Panc1 (cell line): Measurements from ENCODE around the gene SIK3. TPM values are rescaled to one million over a fixed set of nuclear protein-coding genes. Genes with fewer than 3 reads are reported as not detected.

Experiments
- ATAC-seq: fragments of 200-7000 bp; cut with Tn5 transposase; 2 replicates; pipeline ENCODE4 v1.9.1; 2020; ENCODE audit warnings: mild to moderate bottlenecking, moderate library complexity
- BruUV-seq: library from RNA; stranded (reverse); fragments of 400-500 nt; replicated peaks from 2 replicates; lab custom pipeline; 2021; lab: Mats Ljungman, UMichigan
- CTCF ChIA-PET: fragments of 300-600 bp; sonication (Branson Sonifier 250); formaldehyde crosslinking; loops from one replicate; lab custom pipeline; 2022; ENCODE audit warnings: antibody characterized with exemption; lab: Charles Lee
- POLR2A ChIA-PET: fragments of 300-600 bp; sonication (Branson Sonifier 250); formaldehyde crosslinking; loops from one replicate; lab custom pipeline; 2022; ENCODE audit warnings: antibody characterized with exemption; lab: Charles Lee
- DNase-seq: peaks from one replicate; pipeline ENCODE4 v3.0.0-alpha.2; 2010; ENCODE audit warnings: low read depth, low spot score
- H3K27ac ChIP-seq: 2 replicates; pipeline ENCODE4 v1.5.1; 2011; ENCODE audit warnings: mild to moderate bottlenecking, low read length, inconsistent platforms
- H3K27me3 ChIP-seq: fragments of 200-500 bp; sonication (Bioruptor generic); 2 replicates; pipeline ENCODE4 v1.6.0; 2014; ENCODE audit warnings: low read length, inconsistent platforms; ENCODE audit not compliant: control insufficient read depth, insufficient read depth
- H3K36me3 ChIP-seq: fragments of 200-500 bp; sonication (Bioruptor generic); 2 replicates; pipeline ENCODE4 v1.5.1; 2014; ENCODE audit warnings: inconsistent platforms, mild to moderate bottlenecking, low read length, moderate library complexity; ENCODE audit not compliant: control insufficient read depth, insufficient read depth
- H3K4me1 ChIP-seq: 2 replicates; pipeline ENCODE4 v1.5.1; 2011; ENCODE audit warnings: inconsistent platforms, mild to moderate bottlenecking, low read length, moderate library complexity; ENCODE audit not compliant: control insufficient read depth, insufficient read depth
- H3K4me3 ChIP-seq, 2 experiments: 2 replicates each; pipeline ENCODE4 v1.5.1; 2011 to 2012; ENCODE audit warnings: low read depth in 2 of 2, low read length in 2 of 2, mild to moderate bottlenecking in 2 of 2, inconsistent platforms in 1 of 2, moderate library complexity in 1 of 2
- H3K9me3 ChIP-seq: fragments of 200-500 bp; sonication (Bioruptor generic); 2 replicates; pipeline ENCODE4 v1.5.1; 2014; ENCODE audit warnings: low read depth, mild to moderate bottlenecking, inconsistent platforms, low read length, moderate library complexity; ENCODE audit not compliant: control insufficient read depth, insufficient read depth
- POLR2AphosphoS5 ChIP-seq: IDR thresholded peaks from 2 replicates; pipeline ENCODE4 v1.6.1; 2012; ENCODE audit warnings: mild to moderate bottlenecking, low read depth, low read length, moderate library complexity
- SIN3A ChIP-seq: IDR thresholded peaks from 2 replicates; pipeline ENCODE4 v1.6.1; 2012; ENCODE audit warnings: low read depth, mild to moderate bottlenecking, low read length, moderate library complexity, borderline replicate concordance; ENCODE audit not compliant: insufficient read depth
- TCF7L2 ChIP-seq: IDR thresholded peaks from 2 replicates; pipeline ENCODE4 v1.6.1; 2011; ENCODE audit warnings: mild to moderate bottlenecking, low read depth, low read length, inconsistent platforms
- in situ Hi-C: cut with HindIII; loops from 2 replicates; pipeline ENCODE4 v1.10.0; 2016; ENCODE audit warnings: low sequenced_read_pairs, low pct_unique_long_range_greater_than_20kb
- intact Hi-C: fragments of 100-400 bp; cut with micrococcal nuclease; formaldehyde crosslinking; loops from one replicate; pipeline ENCODE4 v1.10.0; 2022; ENCODE audit not compliant: unreplicated experiment
- total RNA-seq: library from RNA; stranded (reverse); gene quantifications from one replicate; pipeline ENCODE4 v1.2.1, GENCODE V29; 2021; ENCODE audit not compliant: unreplicated experiment
- TF ChIP-seq, protein P1 (sequence below): fragments of 450-650 bp; IDR thresholded peaks from 2 replicates; pipeline ENCODE4 v1.5.1; 2017; ENCODE audit warnings: mild to moderate bottlenecking
- TF ChIP-seq, protein P2 (sequence below), 2 experiments: IDR thresholded peaks; 2 replicates each; pipeline ENCODE4 v1.6.1; 2011 to 2012; ENCODE audit warnings: low read depth in 2 of 2, control low read depth in 1 of 2, low read length in 1 of 2, mild to moderate bottlenecking in 1 of 2, moderate library complexity in 1 of 2; ENCODE audit not compliant: insufficient read depth in 1 of 2

Gene SIK3
- total RNA-seq, 1 experiment from 2014 or later: 39.7 TPM

- intact Hi-C loops: no loop called here
- TF ChIP-seq, protein P1, sequence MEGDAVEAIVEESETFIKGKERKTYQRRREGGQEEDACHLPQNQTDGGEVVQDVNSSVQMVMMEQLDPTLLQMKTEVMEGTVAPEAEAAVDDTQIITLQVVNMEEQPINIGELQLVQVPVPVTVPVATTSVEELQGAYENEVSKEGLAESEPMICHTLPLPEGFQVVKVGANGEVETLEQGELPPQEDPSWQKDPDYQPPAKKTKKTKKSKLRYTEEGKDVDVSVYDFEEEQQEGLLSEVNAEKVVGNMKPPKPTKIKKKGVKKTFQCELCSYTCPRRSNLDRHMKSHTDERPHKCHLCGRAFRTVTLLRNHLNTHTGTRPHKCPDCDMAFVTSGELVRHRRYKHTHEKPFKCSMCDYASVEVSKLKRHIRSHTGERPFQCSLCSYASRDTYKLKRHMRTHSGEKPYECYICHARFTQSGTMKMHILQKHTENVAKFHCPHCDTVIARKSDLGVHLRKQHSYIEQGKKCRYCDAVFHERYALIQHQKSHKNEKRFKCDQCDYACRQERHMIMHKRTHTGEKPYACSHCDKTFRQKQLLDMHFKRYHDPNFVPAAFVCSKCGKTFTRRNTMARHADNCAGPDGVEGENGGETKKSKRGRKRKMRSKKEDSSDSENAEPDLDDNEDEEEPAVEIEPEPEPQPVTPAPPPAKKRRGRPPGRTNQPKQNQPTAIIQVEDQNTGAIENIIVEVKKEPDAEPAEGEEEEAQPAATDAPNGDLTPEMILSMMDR: no peak
- no peak for TF ChIP-seq POLR2AphosphoS5
- TF ChIP-seq TCF7L2: no peak
- TF ChIP-seq, protein P2, sequence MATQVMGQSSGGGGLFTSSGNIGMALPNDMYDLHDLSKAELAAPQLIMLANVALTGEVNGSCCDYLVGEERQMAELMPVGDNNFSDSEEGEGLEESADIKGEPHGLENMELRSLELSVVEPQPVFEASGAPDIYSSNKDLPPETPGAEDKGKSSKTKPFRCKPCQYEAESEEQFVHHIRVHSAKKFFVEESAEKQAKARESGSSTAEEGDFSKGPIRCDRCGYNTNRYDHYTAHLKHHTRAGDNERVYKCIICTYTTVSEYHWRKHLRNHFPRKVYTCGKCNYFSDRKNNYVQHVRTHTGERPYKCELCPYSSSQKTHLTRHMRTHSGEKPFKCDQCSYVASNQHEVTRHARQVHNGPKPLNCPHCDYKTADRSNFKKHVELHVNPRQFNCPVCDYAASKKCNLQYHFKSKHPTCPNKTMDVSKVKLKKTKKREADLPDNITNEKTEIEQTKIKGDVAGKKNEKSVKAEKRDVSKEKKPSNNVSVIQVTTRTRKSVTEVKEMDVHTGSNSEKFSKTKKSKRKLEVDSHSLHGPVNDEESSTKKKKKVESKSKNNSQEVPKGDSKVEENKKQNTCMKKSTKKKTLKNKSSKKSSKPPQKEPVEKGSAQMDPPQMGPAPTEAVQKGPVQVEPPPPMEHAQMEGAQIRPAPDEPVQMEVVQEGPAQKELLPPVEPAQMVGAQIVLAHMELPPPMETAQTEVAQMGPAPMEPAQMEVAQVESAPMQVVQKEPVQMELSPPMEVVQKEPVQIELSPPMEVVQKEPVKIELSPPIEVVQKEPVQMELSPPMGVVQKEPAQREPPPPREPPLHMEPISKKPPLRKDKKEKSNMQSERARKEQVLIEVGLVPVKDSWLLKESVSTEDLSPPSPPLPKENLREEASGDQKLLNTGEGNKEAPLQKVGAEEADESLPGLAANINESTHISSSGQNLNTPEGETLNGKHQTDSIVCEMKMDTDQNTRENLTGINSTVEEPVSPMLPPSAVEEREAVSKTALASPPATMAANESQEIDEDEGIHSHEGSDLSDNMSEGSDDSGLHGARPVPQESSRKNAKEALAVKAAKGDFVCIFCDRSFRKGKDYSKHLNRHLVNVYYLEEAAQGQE (IDR thresholded peaks at IDR 0.05; ENCODE audit: insufficient read depth in 1 of 2, low read depth in 2 of 2, low read length in 1 of 2): no peak
- TF ChIP-seq SIN3A: no peak
- Histone ChIP-seq H3K4me3 (no peak overlapping the region), H3K27me3 (no peaks in the 10 kb centered on the region), H3K36me3 (no peaks in the 10 kb centered on the region), H3K4me1 (0 out of 2 replicates have a peak, but pooled peaks cover 6% of the 10 kb centered on the region), H3K9me3 (no peaks in the 10 kb centered on the region), H3K27ac (no peak overlapping the region)
- in situ Hi-C loops: no loop called here
- DNase-seq: no peak
- ChIA-PET POLR2A (no interaction called here), CTCF (interaction anchor here (0.7 kb wide), 1 partner anchor 20 kb away, joined by 4 read pairs; no protein-coding TSS in a partner anchor)
- no peak for ATAC-seq
- no TSS peak for BruUV-seq
Measured at GRCh38 chr11:116980136-116980793, 118.0 kb downstream of the SIK3 start.

DNA sequence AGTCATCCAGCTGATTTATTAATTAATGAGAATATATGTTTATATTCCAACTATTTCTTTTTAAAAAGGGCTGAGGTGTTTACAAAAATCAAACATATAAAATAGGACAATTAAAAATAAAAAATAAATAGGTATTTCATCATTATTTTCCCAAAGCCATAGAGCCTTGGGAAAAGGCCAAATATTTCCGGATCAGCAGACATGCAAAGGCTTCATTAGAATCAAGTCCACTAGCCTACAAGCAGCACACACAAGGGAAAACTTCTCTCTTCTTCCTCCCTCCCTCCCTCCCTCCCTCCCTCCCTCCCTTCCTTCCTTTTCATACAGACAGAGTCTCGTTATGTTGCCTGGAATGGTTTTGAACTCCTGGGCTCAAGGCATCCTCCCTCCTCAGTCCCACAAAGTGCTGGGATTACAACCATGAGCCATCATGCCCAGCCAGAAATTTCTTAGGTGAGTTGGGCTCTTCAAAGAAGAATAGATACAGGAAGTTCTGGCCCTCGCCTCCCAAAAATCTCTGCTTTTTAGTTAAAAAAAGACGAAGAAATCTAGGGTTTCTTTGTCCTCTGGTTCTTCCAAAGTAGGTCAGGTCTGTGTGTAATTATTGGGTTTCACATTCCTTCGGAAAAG lies 121.2 kb downstream of the SIK3 start:
- BruUV-seq: no TSS peak
- no peak overlapping the region for H3K27ac ChIP-seq
- TF ChIP-seq, protein P2 (IDR thresholded peaks at IDR 0.05; ENCODE audit: insufficient read depth in 1 of 2, low read depth in 2 of 2, low read length in 1 of 2): no peak
- no peak for TF ChIP-seq TCF7L2
- TF ChIP-seq POLR2AphosphoS5: no peak
- TF ChIP-seq, protein P1: no peak
- TF ChIP-seq SIN3A: no peak
- intact Hi-C loops: no loop called here
- H3K27me3 ChIP-seq: no peaks in the 10 kb centered on the region
- no peaks in the 10 kb centered on the region for H3K36me3 ChIP-seq
- peaks cover 2% of the 10 kb centered on the region; the same call in 1 of the 2 replicates for H3K4me1 ChIP-seq
- ATAC-seq: no peak
- no peaks in the 10 kb centered on the region for H3K9me3 ChIP-seq
- no peak overlapping the region for H3K4me3 ChIP-seq
- no peak for DNase-seq
- in situ Hi-C loops: no loop called here
- ChIA-PET CTCF (no interaction called here), POLR2A (no interaction called here)
